HUDEP-2 (cell line): ENCODE results near the gene RPN2.
A peak's percentile ranks its signal among the peaks of the same experiment; 100 is the strongest.

Experiments
- DNase-seq, 76 experiments: peaks; one replicate each; lab custom pipeline; 2025; ENCODE audit not compliant: unreplicated experiment in 76 of 76; lab: John Stamatoyannopoulos, UW

The RPN2 gene

GRCh38 chr20:37209193-37209592 is 30.1 kb downstream of the RPN2 start:
- no peak for DNase-seq

GRCh38 chr20:37209661-37210314 is 30.7 kb downstream of the RPN2 start:
- DNase-seq: no peak

GRCh38 chr20:37218441-37218840 is 39.3 kb downstream of the RPN2 start:
- no peak for DNase-seq

GRCh38 chr20:37218976-37219375 is 39.8 kb downstream of the RPN2 start:
- DNase-seq: no peak

GRCh38 chr20:37219751-37220668 is 40.9 kb downstream of the RPN2 start:
- DNase-seq: no peak

GRCh38 chr20:37220731-37221130 is 41.6 kb downstream of the RPN2 start:
- peak in 2 of 76 experiments; percentile 4 to 11 for DNase-seq

GRCh38 chr20:37222086-37222485 is 43.0 kb downstream of the RPN2 start:
- no peak for DNase-seq

GRCh38 chr20:37223053-37223452 is 43.9 kb downstream of the RPN2 start:
- DNase-seq: peak in 38 of 76 experiments; percentile 3 to 64 (median 28)

- DNase-seq: no peak
These were observed 46.0 kb downstream of the RPN2 start for GRCh38 chr20:37225146-37225545.

- DNase-seq: no peak
These were observed 47.8 kb downstream of the RPN2 start for GRCh38 chr20:37226889-37227288.

- no peak for DNase-seq
These were observed 49.0 kb downstream of the RPN2 start for GRCh38 chr20:37228082-37228481.

- no peak for DNase-seq
These were observed 49.5 kb downstream of the RPN2 start for GRCh38 chr20:37228656-37229055.

- no peak for DNase-seq
These were observed 50.2 kb downstream of the RPN2 start for GRCh38 chr20:37229357-37229756.

- no peak for DNase-seq
These were observed 51.1 kb downstream of the RPN2 start for GRCh38 chr20:37230200-37230599.

- DNase-seq: no peak
These were observed 53.0 kb downstream of the RPN2 start for GRCh38 chr20:37231947-37232630.

- no peak for DNase-seq
These were observed 54.6 kb downstream of the RPN2 start for GRCh38 chr20:37233548-37234253.

GRCh38 chr20:37234254-37234581 is 55.1 kb downstream of the RPN2 start:
- DNase-seq: no peak

- DNase-seq: no peak
These were observed 55.9 kb downstream of the RPN2 start for GRCh38 chr20:37235065-37235464.

- DNase-seq: no peak
These were observed 57.3 kb downstream of the RPN2 start for GRCh38 chr20:37236462-37236861.

- no peak for DNase-seq
These were observed 58.5 kb downstream of the RPN2 start for GRCh38 chr20:37237656-37238055.

- no peak for DNase-seq
These were observed 59.3 kb downstream of the RPN2 start for GRCh38 chr20:37238426-37238825.
